Measurements from ENCODE around the gene MASP2.
"Not testable (repeated sequence)": the region's sequence is repeated elsewhere in the genome, so short reads cannot be mapped to it uniquely, and the experiment has no call there.

The MASP2 gene

GRCh38 chr1:11037019-11037739, 9.9 kb downstream of the MASP2 start:
- not testable (repeated sequence) for FAIRE-seq

GRCh38 chr1:11031624-11032262, 15.3 kb downstream of the MASP2 start:
- no peak for FAIRE-seq

DNA sequence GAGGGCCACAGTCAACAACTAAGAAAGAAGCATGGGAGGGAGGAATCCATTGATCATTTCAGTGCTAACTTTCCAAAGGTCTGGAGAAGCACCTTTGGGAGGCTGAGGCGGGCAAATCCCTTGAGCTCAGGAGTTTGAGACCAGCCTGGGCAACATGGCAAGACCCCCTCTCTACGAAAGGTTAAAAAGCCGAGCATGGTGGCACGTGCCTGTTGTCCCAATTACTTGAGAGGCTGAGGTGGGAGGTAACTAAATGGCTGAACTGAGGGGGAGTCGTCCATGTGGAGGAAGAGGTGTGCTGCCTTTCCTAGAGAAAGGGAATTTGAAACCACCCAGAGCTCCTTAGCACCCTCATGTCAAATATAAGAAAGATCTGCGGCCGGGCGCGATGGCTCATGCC, 16.2 kb downstream of the MASP2 start:
- no peak for FAIRE-seq

DNA sequence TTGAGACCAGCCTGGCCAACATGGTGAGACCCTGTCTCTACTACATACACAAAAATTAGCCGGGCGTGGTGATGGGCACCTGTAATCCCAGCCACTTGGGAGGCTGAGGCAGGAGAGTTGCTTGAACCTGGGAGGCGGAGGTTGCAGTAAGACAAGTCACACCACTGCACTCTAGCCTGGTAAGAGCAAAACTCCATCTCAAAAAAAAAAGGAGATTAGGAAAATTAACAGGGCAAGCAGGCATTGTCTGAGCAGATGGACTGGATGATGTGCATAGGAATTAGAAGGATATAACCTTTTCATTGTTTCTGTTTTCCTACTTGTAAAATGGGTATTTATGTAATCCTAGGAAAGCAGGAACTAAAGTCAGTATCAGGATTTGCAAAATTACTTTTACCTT, 19.0 kb downstream of the MASP2 start:
- no peak for FAIRE-seq

DNA sequence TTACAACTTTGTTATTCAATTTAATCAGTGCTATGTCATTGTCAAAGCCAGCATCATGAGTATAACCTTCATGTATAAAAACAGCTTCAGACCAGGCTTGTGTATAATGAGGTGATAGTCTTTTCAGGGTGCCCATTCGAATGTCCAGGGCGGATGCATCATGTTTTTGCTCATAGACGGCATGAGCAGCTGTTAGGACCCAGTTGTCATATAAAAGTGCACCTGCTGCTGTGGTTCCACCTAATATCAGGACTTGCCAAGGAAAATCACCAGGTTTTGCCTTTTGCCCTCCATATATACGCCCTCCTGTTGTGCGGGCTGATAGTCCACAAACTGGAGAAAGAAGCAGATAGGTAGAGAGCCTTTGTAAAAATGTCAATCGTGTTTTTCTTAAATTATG, 19.7 kb downstream of the MASP2 start:
- no peak for FAIRE-seq

- FAIRE-seq = no peak
Measured at GRCh38 chr1:11026903-11027302, 20.1 kb downstream of the MASP2 start.

- no peak for FAIRE-seq
Measured at GRCh38 chr1:11026052-11026451, 21.0 kb downstream of the MASP2 start.

DNA sequence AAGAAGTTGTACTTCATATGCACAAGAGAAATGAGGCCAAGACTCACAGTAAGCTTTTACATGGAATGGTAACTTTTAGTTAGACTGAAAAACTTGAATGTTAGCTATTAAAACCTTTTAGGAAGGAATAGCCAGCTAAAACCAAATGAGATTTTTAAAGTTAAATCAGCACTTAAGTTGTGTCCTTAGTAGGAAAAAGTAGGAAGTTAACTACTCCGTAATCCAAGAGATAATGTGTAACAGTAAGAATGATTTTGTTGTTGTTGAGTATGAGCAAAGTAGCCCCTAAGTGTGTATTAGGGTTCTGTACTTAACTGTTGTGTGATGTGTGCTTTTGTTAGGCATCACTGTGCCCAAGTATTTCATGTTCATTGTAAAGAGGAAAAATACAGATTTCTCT, 21.4 kb downstream of the MASP2 start:
- no peak for FAIRE-seq

DNA sequence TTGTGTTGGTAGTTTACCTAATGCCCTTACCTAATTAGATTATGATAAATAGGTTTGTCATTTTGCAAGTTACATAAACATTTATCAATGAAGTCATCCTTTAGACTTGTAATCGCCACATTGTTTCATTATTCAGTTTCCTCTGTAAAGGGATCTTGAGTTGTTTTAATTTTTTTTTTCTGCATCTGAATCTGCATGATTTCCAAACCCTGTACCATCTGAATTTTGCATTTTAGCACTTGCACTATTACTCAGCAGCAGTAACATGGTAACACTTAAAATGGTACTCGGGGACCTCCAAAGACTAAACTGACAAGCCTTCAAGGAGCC, 22.2 kb downstream of the MASP2 start:
- no peak for FAIRE-seq

DNA sequence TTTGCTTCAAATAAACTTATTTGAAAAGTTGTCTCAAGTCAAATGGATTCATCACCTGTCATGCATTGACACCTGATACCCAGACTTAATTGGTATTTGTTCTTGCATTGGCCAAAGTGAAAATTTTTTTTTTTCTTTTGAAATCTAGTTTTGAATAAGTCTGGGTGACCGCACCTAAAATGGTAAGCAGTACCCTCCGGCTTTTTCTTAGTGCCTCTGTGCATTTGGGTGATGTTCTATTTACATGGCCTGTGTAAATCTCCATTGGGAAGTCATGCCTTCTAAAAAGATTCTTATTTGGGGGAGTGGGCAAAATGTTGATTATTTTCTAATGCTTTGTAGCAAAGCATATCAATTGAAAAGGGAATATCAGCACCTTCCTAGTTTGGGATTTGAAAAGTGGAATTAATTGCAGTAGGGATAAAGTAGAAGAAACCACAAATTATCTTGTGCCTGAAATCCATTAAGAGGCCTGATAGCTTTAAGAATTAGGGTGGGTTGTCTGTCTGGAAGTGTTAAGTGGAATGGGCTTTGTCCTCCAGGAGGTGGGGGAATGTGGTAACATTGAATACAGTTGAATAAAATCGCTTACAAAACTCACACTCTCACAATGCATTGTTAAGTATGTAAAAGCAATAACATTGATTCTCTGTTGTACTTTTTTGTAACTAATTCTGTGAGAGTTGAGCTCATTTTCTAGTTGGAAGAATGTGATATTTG, 22.7 kb downstream of the MASP2 start:
- no peak for FAIRE-seq

- FAIRE-seq = no peak
Measured at GRCh38 chr1:11023201-11023600, 23.8 kb downstream of the MASP2 start.

GRCh38 chr1:11019971-11020370, 27.1 kb downstream of the MASP2 start:
- FAIRE-seq = no peak

- FAIRE-seq = not testable (repeated sequence)
Measured at GRCh38 chr1:11019358-11019757, 27.7 kb downstream of the MASP2 start.

DNA sequence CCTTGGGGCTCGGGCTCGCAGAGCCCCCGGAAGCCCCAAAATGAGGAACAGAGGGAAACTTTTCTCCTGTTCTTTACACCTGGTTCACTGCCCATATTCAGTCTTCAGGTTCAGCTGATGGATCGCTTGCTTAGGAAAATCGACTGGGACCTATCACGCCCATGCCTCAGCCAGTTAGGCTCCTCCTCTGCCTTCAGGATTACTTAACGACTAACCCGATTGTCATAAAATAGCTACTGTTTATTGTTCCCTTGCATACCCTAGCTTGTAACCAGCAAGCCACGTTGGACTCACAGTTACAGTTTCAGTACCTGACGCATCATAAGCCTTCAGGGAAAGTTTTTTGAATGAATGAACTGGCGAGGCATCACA, 33.9 kb downstream of the MASP2 start:
- no peak for FAIRE-seq

- no peak for FAIRE-seq
Measured at GRCh38 chr1:11012260-11013159, 34.5 kb downstream of the MASP2 start, which contains the start of gene TARDBP. Gene TARDBP, plus strand, starts transcription at chr1:11012654. Its CDS starts 1,074 bp downstream, at chr1:11013728.

DNA sequence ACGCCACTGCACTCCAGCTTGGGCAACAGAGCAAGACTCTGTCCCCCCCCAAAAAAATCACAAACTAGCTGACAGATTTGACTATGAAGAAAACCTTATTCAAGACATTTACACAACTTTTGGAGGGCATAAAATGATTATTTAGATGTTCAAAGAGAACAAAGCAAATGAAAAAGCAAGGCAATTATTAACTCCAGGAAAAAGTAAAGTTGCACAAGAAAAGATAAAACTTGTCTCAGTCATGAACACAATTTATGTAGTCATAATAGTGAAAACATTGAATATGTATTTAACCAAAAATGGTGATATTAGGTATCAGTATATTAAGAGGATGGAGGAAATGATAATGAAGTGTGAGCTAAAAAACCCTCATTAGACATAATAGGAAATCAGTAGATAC, 46.5 kb downstream of the MASP2 start:
- FAIRE-seq = no peak

- no peak for FAIRE-seq
Measured at GRCh38 chr1:10996100-10996499, 50.9 kb downstream of the MASP2 start.

GRCh38 chr1:10992864-10993263, 54.2 kb downstream of the MASP2 start:
- no peak for FAIRE-seq

DNA sequence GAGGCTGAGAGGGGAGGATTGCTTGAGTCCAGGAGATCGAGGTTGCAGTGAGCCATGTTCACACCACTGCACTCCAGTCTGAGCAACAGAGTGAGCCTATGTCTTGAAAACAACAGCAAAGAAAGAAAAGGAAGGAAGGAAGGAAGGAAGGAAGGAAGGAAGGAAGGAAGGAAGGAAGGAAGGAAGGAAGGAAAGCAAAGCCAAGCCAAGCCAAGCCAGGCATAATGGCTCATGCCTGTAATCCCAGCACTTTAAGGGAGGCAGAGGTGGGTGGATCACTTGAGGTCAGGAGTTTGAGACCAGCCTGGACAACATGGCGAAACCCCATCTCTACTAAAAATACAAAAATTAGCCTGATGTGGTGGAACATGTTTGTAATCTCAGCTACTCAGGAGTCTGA, 55.0 kb downstream of the MASP2 start:
- FAIRE-seq = not testable (repeated sequence)

GRCh38 chr1:10990828-10991227, 56.2 kb downstream of the MASP2 start:
- FAIRE-seq = no peak

DNA sequence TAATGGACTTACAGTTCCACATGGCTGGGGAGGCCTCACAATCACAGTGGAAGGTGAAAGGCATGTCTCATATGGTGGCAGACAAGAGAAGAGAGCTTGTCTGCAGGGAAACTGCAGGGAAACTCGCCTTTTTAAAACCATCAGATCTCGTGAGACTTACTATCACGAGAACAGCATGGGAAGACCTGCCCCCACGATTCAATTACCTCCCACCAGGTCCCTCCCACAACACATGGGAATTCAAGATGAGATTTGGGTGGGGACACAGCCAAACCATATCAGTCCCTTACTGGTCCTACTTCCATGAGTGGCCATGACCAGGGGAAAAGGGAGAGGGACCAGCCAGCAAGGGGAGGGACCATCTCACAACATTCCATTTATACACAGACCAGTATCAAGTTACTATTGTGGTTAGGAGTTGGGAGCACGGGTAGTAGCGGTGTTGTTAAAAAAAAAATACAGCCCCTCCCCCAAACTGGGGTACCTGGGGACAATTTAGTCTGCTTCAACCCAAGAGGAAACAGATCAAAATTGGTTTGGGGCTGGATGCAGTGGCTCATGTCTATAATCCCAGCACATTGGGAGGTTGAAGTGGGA, 57.0 kb downstream of the MASP2 start:
- not testable (repeated sequence) for FAIRE-seq

- no peak for FAIRE-seq
Measured at GRCh38 chr1:10989095-10989494, 57.9 kb downstream of the MASP2 start.

Data from G401.6 (cell line).